CD4-positive, alpha-beta T cell treated with Interleukin-15 for 4 hours (primary cell): ENCODE measurements around the gene RPA3.

ENCODE experiments used
- DNase-seq: peaks from one replicate; pipeline ENCODE4 v3.0.0-alpha.2; 2020; ENCODE audit warnings: low spot score

RPA3 gene

DNA sequence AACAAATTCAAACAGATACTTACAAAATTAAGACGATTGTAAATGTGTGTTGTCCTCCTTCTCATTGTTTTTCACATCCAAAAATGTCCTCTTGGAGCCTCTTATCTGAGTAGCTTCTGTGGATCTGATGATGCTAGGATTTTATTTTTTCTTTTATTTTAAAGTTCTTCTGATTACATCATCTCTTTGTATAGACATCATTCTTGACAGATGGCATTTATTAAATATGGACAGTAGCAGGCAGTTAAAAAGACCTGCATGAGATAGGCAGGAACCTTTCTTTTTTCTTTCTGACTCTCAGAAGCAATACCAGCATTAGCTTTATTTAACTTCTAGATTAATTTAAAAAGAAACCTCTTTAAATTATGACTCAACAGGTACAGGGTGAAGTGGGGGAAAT lies at the start of gene RPA3:
TSS of gene RPA3 (minus strand) at position 116 of the 400 bp plus-strand sequence. CDS start 78,189 bp downstream, outside the sequence.
- no peak for DNase-seq

DNA sequence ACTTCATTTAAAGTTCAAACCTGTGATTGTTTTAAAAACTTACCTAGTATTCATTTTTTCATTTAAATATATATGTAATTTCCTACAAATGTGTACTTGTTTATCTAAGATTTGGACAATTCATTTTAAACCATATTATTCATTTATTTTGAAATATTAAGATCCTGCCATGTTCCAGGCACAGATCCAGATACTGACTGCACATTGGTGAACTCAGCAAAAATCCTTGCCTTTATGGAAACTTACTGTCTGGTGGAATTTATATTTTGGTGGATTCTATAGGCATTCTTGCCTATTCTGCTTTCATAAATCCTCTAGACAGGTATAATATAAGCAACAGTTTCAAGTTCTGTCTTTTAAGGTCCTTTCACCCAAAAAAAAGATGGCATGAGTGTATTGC lies 48.3 kb upstream of the RPA3 start:
- DNase-seq: no peak

DNA sequence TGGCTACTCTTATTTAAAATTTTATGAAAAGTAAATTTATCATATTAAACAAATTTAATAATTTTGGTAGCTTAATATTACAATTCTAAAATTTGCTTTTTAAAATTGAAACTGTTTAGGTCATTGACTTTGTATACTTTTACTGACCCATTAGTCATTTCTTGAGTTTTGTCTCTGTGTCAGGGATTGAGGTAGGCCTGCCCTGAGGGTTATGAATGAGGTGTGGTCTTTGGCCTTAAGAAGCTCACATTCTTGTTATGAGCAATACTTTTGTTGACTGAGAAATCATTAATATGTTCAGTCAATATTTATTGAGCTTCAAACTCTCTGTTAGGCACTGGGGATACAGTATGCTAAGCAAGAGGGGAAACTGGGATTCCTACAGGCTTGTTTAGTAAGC lies 47.0 kb upstream of the RPA3 start:
- no peak for DNase-seq

DNA sequence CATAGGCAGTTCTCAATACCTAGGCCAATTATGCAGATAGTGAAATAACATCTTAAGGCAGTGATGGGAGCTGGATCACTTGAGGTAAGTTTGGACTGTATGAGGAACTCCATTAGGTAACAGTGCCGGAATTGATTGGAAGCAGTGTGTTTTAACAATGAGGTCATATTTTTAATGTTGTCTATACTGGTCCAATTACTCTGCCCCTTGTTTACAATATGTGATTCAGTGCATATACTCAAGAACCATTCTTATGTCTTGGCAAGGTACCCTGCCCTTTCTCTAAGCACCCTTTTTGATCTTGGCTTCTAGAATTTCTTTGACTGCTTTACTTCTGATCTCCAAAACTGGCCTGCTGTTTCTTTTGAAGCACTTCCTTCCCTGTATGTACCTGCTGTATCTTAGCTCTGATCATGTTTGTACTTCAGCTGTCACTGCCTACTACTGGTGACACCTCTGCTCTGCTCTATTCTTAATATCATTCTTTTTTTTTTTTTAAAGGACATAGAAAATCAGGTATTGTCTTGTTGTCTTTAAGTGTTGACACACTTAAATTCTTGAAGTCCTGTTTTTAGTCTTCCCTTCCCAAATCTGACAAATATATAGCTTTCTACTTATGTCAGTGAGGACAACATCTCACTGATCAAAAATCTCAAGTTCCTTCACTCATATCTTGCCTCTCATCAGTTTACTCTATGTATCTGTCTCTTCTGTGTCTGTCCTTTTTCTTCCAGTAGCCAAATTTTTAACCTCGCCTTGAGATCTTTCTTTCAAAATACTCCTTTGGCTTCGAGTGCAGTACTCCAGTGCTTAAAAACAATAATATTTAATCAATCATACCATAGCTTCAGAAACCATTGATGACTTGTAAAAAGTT lies 46.4 kb upstream of the RPA3 start:
- peak; percentile 41 for DNase-seq

DNA sequence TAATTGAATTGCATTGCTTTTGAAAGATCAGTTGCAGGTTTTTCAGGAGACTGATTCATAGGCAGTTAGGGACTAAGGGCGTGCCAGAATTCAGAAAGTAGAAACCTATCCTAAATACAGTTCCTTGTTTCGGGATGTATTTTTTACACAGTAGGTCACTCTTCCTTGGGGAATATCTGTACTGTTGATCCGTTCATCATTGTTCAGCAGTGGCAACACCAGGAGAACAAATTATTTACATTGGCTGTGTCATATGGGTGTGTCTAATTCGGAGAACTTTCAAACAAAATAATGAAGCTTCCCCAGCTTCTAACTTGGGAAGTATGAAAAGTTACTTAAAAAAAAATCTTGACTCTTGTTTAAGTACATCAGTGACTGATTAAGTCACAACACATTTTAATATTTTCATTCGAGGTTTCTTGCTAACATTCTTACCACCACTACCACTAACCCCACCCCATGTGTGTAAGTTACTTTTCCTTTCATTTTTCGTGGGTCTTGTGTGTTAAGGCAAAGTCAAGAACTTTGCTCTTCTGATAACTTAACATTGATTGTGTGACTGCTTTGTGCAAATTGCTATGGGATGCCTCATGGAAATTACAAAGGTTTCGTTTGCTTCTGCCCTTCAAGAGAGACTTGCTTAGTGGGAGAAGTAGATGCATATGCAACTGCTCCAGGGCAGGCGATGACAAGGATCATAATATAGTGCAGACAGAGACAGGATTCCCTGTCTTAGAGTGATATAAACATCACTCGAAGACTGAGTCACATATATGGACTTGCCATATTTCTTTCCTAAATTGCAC lies 43.8 kb upstream of the RPA3 start:
- peak; percentile 57 for DNase-seq

DNA sequence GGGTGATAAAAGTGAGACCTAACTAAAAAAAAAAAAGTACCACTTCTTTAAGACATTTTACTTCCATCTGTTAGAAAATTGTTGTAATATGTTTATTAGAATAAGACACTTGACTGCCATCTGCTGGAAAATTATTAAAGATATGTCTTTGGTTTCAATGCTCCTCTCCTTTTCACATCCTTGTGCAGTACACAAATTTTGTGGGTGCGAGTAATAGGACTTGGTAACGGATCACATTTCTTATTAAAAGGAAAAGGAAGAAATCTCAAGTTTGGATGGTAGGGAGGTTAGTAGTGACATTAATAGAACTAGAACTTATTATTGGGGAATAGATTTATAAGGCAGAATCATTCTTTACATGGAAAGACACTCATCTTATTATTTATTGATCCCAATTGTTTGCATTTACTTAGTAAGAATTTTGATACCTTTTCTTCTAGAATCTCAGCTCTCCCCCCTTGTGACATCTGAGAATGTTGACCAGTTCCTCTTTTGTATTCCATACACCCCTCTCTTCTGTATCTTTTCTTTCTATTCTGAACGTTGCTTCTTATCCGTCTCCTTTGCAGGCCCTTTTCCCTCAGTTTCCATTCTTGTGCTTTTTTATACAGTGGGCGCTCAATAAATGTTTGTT lies 43.0 kb upstream of the RPA3 start:
- peak; percentile 52 for DNase-seq

DNA sequence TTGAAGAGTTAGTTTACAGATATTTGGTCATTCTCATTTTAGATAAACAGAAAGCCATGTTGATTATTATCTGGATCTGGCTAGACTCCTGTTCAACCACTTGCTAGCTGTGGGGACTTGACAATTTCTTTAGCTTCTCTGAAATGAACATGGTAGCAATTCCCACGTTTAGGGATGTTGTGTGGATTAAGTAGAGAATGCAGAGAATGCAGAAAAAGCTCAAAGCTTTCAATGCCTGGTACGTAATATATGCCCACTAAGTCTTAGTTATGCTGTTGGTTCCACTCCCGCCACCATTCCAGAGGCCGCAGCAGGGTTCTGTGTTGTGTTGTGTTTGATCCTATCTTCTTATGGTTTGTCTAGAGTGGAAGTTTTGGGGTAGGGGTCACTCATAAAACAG lies 39.2 kb upstream of the RPA3 start:
- no peak for DNase-seq

DNA sequence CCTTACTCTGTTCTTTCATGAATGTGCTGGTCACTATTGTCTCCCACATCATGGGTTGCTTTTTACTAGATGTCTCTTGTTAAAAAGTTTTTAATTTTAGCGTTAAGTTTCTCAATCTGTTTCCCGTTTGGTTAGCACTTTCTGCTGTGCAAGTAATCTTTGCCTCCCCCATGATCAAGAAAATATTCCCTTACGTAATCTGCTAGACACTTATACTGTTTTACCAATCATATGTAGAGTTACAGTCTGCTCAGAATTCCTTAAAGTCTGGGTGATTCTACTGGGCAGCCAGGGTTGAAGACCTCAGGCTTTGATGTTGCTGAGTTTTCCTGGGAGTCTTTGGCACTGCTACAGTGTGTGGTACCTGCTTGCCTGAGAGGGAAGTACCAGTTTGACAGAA lies 38.2 kb upstream of the RPA3 start:
- DNase-seq: no peak

DNA sequence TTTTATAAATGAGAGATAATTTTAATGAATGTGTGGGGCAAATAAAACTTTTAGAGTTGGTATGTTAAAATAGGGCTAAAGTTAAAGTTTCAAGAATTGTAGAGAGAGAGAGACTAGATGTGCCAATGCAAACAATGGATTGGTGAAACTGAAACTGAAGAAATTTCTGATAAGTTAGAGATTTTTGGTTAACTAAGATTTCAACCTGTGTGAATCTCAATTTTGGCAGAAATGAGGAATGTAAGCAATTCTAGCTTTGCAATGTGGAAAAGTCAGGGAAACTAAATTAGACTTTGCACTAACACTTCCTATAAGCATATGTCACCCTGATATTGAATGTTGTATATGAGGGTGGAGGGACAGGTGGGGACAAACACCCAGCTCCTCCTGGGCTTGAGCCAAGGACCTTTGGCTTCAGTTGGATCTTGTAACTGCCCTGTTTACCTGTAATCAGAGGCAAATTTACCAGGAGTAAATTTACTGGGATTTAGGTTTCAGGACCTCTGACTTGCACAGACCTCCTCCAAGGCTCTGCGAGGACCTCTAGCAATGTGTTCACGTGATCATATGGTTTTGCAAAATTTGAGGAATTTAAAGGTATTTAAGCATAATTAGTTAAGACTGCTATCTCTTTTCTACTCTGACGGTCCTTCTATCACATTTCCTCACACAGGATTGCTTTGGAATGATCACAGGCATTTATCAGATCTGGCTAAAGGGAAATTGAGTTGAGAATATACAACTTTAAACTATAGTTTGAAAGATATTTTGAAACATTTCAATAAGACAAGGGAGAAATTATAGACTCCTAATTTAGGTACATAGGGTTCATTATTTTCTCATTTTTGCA lies 33.1 kb upstream of the RPA3 start:
- DNase-seq: no peak

DNA sequence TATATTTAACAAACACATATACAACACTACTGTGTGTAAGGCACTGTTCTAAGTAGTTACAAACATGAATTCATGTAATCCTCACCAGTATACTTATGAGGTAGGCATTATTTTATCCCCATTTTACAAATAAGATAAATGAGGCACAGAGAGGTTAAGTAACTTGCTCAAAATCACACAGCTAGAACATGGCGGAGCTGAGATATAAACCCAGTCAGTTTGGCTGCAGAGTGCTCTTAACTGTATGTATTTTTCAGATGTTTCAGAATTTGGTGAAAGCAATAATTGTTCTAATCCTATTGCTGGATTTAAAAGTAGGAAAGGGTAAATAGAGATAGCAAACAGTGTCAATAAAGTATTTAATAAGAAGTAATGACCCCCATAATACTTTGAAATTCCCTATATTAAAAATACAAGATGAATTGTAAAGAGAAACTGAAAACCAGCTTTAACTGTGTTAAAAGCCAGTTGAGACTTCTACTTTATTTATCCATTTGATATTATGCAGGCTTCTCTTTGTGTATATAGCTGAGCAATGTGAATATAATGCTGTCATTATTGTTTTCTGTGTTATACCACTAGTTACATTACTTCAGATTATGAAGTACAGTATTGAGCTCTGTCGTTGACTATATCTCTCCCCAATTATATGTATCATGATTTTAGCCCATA lies 32.3 kb upstream of the RPA3 start:
- DNase-seq: no peak

DNA sequence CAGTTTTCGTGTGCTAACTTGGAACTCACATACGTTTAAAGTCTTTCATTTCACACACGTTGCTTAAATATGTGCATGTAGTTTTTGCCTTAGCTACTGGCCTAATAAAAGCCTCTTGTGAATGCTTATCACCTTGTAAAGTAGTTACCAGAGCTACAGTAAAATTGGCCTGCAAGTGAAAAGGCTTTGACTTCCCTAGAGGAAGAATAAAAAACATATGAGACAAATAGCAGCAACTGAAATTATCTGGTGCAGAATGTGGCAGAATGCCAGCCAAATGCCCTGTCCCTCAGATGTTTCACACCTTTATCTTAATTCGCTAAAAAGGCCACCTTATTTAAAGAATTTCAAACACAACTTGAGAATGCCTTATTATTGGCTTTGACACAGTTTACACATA lies 28.1 kb upstream of the RPA3 start:
- DNase-seq: no peak

DNA sequence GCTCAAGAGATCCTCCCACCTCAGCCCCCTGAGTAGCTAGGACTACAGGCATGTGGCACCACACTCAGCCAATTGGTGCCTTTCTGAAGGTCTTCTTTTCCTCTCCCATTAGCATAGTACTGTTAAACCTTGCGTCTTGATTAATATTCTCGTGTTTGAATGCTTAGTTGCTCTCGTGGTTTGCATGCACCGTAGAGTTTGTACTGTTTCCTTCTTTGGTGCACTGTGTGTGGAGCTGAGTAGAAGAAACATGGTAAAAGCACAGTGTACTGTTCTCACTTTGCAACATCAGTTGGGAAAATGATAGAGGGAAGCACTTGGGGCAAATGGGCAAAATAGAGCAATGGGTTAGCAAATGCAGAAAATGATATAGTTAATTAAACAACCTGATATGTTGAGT lies 27.6 kb upstream of the RPA3 start:
- DNase-seq: no peak

DNA sequence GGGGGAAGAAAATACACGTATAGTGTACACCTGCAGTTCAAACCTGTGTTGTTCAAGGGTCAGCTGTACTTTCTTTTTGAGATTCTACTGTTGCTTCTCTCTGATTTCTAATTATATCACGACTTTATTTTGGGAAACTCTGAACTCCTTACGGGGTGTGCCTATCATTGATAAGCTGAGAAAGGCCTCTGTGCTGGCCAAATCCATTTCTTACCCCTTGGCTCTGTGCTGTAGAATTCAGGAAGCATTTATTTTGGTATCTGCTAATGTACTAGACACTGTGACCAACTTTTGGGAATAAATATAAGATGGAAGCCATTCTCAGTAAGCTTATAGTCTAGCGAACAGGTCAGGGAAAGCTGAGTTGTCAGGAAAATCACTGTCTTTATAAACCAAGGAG lies 26.9 kb upstream of the RPA3 start:
- DNase-seq: no peak

DNA sequence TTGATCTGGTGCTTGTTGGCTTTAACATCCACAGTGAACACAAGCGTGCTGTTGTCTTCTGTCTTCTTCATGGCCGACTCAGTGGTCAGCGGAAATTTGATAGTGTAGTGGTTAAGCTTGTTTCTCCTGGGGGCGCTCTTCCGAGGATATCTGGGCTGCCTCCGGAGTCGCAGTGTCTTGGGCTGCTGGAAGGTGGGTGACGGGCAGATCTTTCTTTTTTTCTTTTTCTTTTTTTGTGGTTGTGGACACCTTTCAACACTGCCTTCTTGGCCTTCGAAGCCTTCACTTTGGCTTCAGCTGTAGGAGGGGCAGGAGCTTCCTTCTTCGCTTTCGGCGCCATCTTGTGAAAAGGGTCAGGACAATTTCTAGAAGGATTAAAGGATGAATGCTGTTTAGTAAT lies 23.8 kb upstream of the RPA3 start:
- no peak for DNase-seq

DNA sequence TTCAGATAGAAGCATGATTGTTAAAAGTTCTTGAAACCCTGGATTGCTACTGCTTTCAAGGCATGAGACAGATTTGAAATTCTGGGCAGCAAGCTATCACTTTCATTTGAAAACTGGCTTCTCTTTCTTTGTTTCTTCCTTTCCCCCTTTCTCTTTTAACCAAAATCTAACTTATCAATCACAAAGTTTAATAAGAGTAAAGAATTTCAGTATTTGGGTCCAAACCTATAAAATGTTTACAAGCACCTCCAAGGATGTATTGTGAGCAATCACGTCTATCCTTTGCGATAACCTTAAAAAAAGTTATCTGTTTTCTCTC lies 21.6 kb upstream of the RPA3 start:
- no peak for DNase-seq

DNA sequence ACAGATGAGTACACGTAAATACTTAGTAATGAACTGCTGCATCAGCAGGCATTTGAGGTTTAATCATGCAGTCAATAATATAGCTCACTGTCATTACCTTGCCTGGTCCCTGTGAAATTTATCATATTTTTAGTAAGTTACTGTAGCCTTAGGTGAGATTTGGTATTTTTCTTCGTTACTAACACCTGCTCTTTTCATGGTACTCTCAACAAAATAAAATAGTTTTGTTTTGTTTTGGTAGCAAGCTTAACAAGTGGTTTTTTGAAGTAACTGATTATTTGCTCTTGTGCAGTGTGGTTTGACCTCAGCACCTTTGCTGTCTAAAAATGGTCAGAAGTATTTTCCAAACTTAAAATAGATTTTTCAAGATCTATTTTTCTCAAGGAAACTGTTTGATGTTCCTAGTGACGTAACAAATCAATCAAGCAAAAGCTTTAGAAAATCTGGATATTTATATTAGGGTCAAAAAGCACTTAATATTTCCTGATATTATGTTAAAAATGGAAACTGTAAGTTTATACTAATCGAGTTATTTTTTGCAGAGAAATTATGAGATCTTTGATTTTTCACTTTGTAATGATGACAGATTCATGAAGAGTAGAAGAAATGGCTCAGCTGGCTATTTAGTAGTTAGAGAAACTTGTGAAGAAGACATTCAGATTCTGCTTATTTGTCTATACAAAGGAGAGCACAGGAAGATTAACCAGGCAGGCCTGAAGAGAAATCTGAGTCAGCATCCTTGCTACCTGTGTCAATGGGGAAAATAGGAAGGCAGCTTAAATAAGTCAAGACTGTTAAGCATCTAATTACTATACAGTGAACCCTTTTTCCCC lies 21.0 kb upstream of the RPA3 start:
- DNase-seq: no peak

DNA sequence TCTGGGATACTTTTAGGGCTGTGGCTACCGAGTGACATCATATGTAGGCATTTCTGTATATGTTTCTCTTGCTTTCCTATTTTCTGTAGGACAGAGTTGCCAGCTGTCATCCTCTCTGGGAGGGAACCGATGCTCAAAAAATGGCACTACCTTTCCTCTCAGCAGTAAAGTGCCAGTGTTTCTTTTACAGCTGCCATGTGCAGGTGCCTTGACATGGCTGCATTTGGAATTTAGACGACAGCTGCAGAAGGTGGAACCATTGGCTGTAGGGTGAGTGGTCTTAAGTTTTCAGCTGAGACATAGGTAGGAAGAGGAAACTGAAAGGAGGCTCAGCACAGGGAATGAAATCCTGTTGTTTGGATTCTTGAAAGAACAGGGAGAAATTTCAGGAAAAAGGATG lies 20.2 kb upstream of the RPA3 start:
- no peak for DNase-seq

DNA sequence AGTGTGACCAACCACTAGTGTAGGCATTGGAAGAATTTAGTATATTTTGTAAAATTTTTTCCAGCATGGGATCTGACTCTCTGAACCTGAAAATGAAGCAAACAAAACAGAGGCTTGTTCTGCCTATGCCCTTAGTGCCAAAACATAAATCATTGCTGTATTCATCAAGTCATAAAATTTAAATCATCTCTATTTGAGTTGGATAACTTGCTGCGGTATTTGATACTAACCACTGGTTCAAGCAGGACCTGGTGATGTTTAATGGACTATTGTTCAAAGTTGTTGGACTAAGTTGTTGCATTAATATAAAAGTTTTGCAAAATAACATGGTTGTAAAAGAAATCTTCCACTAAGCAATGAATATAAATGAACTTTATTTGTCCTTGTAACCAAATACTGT lies 19.8 kb upstream of the RPA3 start:
- no peak for DNase-seq

DNA sequence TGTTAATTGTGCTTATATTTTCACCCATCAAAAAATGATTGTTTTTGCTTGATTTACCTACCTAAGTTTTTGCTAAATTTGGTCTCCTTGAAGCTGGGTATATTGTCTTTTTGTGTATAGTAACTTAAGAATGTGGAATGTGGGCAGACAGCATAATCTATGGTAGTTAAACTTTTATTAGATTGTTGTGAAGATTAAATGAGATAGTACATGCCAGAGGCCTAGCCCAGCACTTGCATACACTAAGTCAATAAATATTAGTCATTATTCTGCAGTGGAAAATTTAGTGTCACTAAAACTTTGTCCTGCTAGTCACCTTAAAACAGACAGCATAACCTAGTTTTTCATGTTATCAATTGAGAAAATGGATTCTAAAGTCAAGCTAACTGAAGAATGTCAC lies 19.3 kb upstream of the RPA3 start:
- DNase-seq: no peak

DNA sequence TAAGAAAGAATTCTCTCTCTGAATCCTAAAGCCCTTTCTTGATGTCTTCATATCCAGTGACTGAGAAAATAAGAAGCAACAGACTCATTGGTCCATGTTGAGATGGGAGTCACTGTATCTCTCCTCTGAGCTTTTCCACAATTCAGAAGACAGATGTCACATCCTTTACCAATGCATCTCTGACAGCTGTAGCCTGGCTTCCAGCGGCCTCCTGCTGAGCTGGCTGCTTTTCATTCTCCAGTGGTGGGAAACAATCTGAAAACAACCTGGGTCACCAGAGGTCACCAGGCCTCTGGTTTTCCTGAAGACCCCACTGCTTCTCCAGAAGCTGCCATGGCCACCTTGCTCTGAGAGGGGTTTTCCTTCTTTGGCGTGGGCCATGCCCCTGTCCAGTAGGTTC lies 18.3 kb upstream of the RPA3 start:
- no peak for DNase-seq
